Lower leg skin (tissue), 4 donors: Measurements from ENCODE around the gene FBXO40. TPM values are rescaled to one million over a fixed set of nuclear protein-coding genes. Genes with fewer than 3 reads are reported as not detected.

Experiments
- DNase-seq, 2 donors: peaks; one replicate each; pipeline ENCODE4 v3.0.0-alpha.2; 2019; ENCODE audit warnings: low spot score in 2 of 2
- H3K4me3 ChIP-seq: fragments of 200-600 bp; sonication (generic); 2 replicates; pipeline ENCODE4 v1.5.1; 2017; ENCODE audit warnings: mild to moderate bottlenecking, low read depth; ENCODE audit not compliant: poor library complexity, severe bottlenecking
- POLR2A ChIP-seq, 2 donors: fragments of 450-650 bp; IDR thresholded peaks; one replicate each; pipeline ENCODE4 v1.6.1; 2016 to 2017; ENCODE audit warnings: antibody characterized with exemption in 2 of 2, mild to moderate bottlenecking in 1 of 2, moderate library complexity in 1 of 2
- WGBS, 2 donors: methylation state at CpG; one replicate each; pipeline ENCODE4 v1.1.5; 2018; 5-methylcytosine and 5-hydroxymethylcytosine counted together
- intact Hi-C: fragments of 100-400 bp; cut with DNase I; formaldehyde crosslinking; loops from one replicate; pipeline ENCODE4 v1.15.0; 2023; ENCODE audit warnings: low total_unique reads
- total RNA-seq, 4 donors: library from RNA; depleted of rRNA; stranded (reverse); fragments of >200 nt; gene quantifications; one replicate each; pipeline ENCODE4 v1.1.0, GENCODE V29; 2016
- TF ChIP-seq, protein P1 (sequence below), 3 donors: fragments of 450-650 bp; IDR thresholded peaks; one replicate each; pipeline ENCODE4 v1.5.1; 2016; ENCODE audit warnings: antibody characterized with exemption in 3 of 3, mild to moderate bottlenecking in 3 of 3, moderate library complexity in 2 of 3

The FBXO40 gene
- total RNA-seq, 4 donors from 2014 or later: not detected

DNA sequence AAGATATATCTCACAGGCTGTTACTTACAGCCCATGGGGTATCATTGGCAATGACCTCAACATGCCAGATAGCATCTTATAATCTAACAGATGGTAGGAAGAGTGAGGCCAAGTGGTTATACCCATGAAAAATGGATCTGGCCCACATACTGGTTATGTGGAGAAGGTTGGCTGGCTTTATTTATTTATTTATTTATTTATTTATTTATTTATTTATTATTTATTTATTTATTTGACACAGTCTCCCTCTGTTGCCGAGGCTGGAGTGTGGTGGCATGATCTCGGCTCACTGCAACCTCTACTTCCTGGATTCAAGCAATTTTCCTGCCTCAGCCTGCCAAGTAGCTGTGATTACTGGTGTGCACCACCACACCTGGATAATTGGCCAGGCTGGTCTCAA lies 11.6 kb downstream of the FBXO40 start:
- WGBS, 2 donors: 90 to 94% methylated on average over 2 of the region's 2 CpGs
- TF ChIP-seq POLR2A (IDR thresholded peaks at IDR 0.05): no peak
- TF ChIP-seq, protein P1, sequence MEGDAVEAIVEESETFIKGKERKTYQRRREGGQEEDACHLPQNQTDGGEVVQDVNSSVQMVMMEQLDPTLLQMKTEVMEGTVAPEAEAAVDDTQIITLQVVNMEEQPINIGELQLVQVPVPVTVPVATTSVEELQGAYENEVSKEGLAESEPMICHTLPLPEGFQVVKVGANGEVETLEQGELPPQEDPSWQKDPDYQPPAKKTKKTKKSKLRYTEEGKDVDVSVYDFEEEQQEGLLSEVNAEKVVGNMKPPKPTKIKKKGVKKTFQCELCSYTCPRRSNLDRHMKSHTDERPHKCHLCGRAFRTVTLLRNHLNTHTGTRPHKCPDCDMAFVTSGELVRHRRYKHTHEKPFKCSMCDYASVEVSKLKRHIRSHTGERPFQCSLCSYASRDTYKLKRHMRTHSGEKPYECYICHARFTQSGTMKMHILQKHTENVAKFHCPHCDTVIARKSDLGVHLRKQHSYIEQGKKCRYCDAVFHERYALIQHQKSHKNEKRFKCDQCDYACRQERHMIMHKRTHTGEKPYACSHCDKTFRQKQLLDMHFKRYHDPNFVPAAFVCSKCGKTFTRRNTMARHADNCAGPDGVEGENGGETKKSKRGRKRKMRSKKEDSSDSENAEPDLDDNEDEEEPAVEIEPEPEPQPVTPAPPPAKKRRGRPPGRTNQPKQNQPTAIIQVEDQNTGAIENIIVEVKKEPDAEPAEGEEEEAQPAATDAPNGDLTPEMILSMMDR (IDR thresholded peaks at IDR 0.05): no peak
- intact Hi-C loops: no loop called here
- H3K4me3 ChIP-seq: no peak overlapping the region
- no peak for DNase-seq

DNA sequence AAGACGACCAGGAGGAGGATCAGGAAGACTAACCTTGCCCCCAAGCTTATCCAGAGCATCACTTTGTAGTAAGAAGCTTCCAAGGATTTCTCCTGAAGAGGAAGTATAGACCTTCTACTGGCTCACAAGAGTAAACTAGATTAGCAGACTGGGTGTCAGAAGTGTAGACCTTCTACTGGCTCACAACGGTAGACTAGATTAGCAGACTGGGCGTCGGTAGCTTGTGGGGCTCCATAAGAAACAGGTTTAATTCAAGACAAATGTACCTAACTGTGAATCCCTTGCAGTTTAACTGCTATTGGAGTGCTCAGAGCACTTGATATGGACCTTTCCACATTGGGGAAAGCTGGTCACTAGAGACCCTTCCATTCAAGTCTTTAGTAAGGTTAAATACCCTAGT lies 12.9 kb downstream of the FBXO40 start:
- H3K4me3 ChIP-seq: no peak overlapping the region
- DNase-seq: no peak
- intact Hi-C loops: no loop called here
- 85 to 92% methylated on average over 4 of the region's 4 CpGs for WGBS, 2 donors
- TF ChIP-seq, protein P1 (IDR thresholded peaks at IDR 0.05): no peak
- TF ChIP-seq POLR2A (IDR thresholded peaks at IDR 0.05): no peak

DNA sequence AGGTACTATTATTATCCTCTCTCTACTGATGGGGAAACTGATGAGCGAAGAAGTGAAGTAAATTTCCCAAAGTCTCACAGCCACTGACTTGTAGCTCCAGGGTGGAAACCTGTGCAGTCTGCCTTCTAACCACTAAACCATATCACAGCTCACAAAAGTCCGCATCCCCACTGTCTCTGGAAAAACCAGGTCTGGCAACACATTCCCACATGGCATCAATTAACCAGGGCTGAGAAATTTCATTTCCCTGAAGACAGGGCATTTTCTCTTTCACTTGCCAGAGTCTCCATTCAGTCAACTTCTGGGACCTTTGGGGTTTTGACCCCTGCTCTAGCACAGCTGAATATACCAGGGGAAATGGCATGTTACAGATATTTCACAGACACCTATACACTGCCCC lies 26.5 kb downstream of the FBXO40 start:
- intact Hi-C loops: no loop called here
- H3K4me3 ChIP-seq: no peak overlapping the region
- DNase-seq: peak in 1 of 2 donors; percentile 5
- TF ChIP-seq, protein P1 (IDR thresholded peaks at IDR 0.05): no peak
- TF ChIP-seq POLR2A (IDR thresholded peaks at IDR 0.05): no peak
- WGBS, 2 donors: 70 to 84% methylated on average over 2 of the region's 2 CpGs

DNA sequence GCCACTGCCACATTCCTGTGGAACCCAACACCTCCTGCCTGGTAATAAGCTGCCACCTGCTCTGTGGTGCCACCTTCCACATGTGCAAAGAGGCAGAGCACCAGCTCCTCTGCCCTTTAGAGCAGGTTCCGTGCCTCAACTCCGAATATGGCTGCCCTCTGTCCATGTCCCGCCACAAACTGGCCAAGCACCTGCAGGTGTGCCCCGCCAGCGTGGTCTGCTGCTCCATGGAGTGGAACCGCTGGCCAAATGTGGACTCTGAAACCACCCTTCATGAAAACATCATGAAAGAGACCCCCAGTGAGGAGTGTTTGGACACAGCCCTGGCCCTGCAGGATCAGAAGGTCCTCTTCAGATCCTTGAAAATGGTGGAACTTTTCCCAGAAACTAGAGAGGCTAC lies 28.3 kb downstream of the FBXO40 start:
- H3K4me3 ChIP-seq: no peak overlapping the region
- peak in 1 of 2 donors; percentile 80 for DNase-seq
- TF ChIP-seq POLR2A (IDR thresholded peaks at IDR 0.05): no peak
- TF ChIP-seq, protein P1 (IDR thresholded peaks at IDR 0.05): no peak
- intact Hi-C loops: no loop called here
- 93 to 94% methylated on average over 6 of the region's 6 CpGs for WGBS, 2 donors

DNA sequence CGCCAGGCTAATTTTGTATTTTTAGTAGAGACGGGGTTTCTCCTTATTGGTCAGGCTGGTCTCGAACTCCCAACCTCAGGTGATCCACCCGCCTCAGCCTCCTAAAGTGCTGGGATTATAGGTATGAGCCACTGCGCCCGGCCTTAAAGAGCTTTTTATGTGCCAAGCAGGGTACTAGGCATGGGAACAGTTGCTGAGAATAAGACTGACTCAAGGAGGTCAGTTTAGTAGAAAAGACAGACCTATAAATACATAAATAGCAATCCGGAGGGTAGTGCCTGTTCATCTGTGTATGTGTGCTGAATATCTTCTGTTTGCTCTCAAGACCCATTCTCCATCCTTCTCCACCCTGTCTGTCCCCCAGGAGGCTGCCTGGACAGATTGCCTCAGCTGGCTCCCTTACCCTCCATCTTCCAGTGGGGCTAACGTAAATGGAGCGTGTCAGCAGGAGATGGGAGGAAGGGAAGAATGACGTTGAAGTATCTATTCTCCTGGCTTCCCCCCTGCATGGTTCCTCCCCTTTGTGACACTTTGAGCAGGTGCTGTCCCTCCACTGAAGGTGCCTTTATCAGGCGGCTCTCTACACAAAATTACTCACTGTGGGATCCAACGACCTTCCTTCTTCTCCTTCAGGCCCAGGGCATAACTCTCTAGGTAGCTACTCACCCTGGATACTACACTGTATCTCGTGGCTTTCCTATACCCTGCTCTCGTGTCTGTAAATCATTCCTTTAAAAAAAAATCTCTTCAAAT lies 31.1 kb downstream of the FBXO40 start:
- TF ChIP-seq, protein P1 (IDR thresholded peaks at IDR 0.05): no peak
- TF ChIP-seq POLR2A (IDR thresholded peaks at IDR 0.05): no peak
- intact Hi-C loops: no loop called here
- no peak overlapping the region for H3K4me3 ChIP-seq
- 72 to 78% methylated on average over 14 of the region's 14 CpGs for WGBS, 2 donors
- DNase-seq: peak in 1 of 2 donors; percentile 66

DNA sequence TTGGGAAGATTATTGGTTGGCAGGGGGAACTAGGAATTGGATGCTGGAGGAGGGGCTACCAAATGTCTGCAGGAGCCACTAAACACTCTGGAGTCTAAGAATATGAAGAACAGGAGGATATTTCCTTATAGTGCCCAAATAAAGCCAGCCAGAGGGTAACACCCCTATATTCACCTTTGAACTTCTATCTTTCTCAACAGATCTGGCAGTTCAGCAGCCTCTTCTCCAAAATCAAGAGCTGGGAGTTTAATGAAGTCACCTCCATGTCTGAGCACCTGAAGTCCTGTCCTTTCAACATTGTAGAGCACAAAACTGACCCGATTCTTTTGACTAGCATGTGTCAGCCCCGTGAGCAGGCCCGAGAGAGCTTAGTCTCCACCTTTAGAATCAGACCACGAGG lies 33.3 kb downstream of the FBXO40 start:
- 93 to 95% methylated on average over 4 of the region's 4 CpGs for WGBS, 2 donors
- peak in 1 of 2 donors; percentile 21 for DNase-seq
- TF ChIP-seq POLR2A (IDR thresholded peaks at IDR 0.05): no peak
- TF ChIP-seq, protein P1 (IDR thresholded peaks at IDR 0.05): no peak
- intact Hi-C loops: no loop called here
- no peak overlapping the region for H3K4me3 ChIP-seq
